Caki2 (cell line): ENCODE measurements around the gene RANBP10. TPM values are rescaled to one million over a fixed set of nuclear protein-coding genes. Genes with fewer than 3 reads are reported as not detected.

ENCODE experiments used
- DNase-seq: peaks from one replicate; pipeline ENCODE4 v3.0.0-alpha.2; 2015; ENCODE audit warnings: low read depth
- in situ Hi-C: cut with HindIII; loops from 2 replicates; pipeline ENCODE4 v1.10.0; 2016; ENCODE audit warnings: low sequenced_read_pairs, low pct_unique_long_range_greater_than_20kb, mixed read lengths
- total RNA-seq: library from RNA; depleted of rRNA; stranded (reverse); fragments of >200 nt; shearing (Covaris generic); gene quantifications from 2 replicates; pipeline ENCODE4 v1.2.3, GENCODE V29; 2014; ENCODE audit warnings: low replicate concordance; rRNA removed

RANBP10 gene
- total RNA-seq, 1 experiment from 2014 or later, result 3.7 TPM

DNA sequence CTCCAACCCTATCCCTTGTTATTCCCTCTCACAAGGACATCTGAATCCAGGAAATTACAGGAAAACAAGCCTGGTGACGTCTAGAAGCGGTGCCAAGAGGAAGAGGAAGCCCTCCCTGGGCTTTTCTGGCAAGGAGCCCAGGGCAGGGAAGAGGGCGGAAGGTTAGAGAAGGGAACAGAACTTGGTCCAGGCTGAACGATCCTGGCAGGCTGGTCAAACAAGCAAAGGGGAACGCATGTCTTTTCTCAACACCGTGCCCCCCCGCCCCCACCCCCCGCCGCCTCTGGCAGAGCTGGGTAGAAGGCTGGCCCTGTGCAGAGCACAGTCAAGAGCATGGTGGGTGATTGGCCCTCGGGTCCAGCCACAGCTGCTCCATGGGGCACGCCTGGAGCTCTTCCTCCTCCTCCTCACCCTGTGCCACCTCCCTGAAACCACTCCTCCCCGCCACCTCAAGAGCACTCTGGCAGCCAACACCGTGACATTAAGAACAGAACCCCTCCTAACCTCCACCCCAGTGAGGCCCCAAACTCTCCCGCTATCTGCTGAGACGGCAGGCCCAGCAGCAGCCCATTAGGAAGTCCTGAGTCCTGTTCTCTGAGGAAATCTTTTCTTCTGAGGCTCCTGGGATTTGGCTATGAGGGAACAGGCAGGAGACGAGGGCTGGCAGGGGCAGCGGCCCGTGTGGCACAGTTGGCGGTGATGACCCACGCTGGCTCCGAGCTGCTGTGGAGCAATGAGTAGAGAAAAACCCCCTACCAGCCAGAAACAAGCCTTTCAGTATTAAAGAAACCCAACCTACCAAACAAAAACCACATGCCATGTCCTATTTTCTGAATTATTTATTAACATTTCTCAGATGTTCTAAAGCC lies 132.4 kb downstream of the RANBP10 start:
- in situ Hi-C loops, result no loop called here
- DNase-seq, result no peak

Other genes with a start within 250 kb of the RANBP10 start
- gene CTCF, start 244.0 kb downstream of the RANBP10 start, total RNA-seq, result 32.1 and 34.5 TPM in 2 replicates
- 1.1 TPM in 1 of 2 replicates, not detected in the other for gene CARMIL2, start 161.4 kb downstream of the RANBP10 start, total RNA-seq
- 20.7 and 33.9 TPM in 2 replicates for gene ACD, start 146.3 kb downstream of the RANBP10 start, total RNA-seq
- gene PARD6A, start 145.6 kb downstream of the RANBP10 start, total RNA-seq, result 5.3 and 7.2 TPM in 2 replicates
- gene ENKD1, start 139.8 kb downstream of the RANBP10 start, total RNA-seq, result 0.47 TPM in 1 of 2 replicates, not detected in the other
- not detected in 2 replicates for gene C16orf86, start 139.7 kb downstream of the RANBP10 start, total RNA-seq
- gene GFOD2, start 87.2 kb downstream of the RANBP10 start, total RNA-seq, result 13.5 and 15.7 TPM in 2 replicates
- gene TSNAXIP1, start 329 bp upstream of the RANBP10 start, total RNA-seq, result 0.20 and 0.38 TPM in 2 replicates
- gene THAP11, start 35.8 kb upstream of the RANBP10 start, total RNA-seq, result 42.3 and 56.6 TPM in 2 replicates
- gene NUTF2, start 40.4 kb upstream of the RANBP10 start, total RNA-seq, result 240 and 242 TPM in 2 replicates
- gene CENPT, start 41.1 kb upstream of the RANBP10 start, total RNA-seq, result 14.4 and 24.4 TPM in 2 replicates
- 43.7 and 46.6 TPM in 2 replicates for gene EDC4, start 66.5 kb upstream of the RANBP10 start, total RNA-seq
- gene NRN1L, start 78.3 kb upstream of the RANBP10 start, total RNA-seq, result 0.84 and 23.3 TPM in 2 replicates
- 18.0 and 25.9 TPM in 2 replicates for gene PSKH1, start 86.7 kb upstream of the RANBP10 start, total RNA-seq
- gene CTRL, start 125.3 kb upstream of the RANBP10 start, total RNA-seq, result 1.1 TPM in 1 of 2 replicates, not detected in the other
- gene PSMB10, start 130.3 kb upstream of the RANBP10 start, total RNA-seq, result 28.8 and 62.9 TPM in 2 replicates
- 1.7 and 4.6 TPM in 2 replicates for gene LCAT, start 137.6 kb upstream of the RANBP10 start, total RNA-seq
- 19.8 and 49.8 TPM in 2 replicates for gene SLC12A4, start 162.1 kb upstream of the RANBP10 start, total RNA-seq
- gene DPEP3, start 173.9 kb upstream of the RANBP10 start, total RNA-seq, result not detected in 2 replicates
- gene DPEP2, start 192.9 kb upstream of the RANBP10 start, total RNA-seq, result not detected in 2 replicates
- not detected in 2 replicates for gene DPEP2NB, start 209.4 kb upstream of the RANBP10 start, total RNA-seq
- 21.6 and 28.9 TPM in 2 replicates for gene DDX28, start 216.7 kb upstream of the RANBP10 start, total RNA-seq
- 17.5 and 29.2 TPM in 2 replicates for gene DUS2, start 216.7 kb upstream of the RANBP10 start, total RNA-seq